Prostate gland (tissue), 2 donors: ENCODE results near the gene PSME2.

Experiments
- POLR2A ChIP-seq: fragments of 450-650 bp; IDR thresholded peaks from one replicate; pipeline ENCODE4 v1.6.1; 2016; ENCODE audit warnings: antibody characterized with exemption, mild to moderate bottlenecking
- POLR2AphosphoS5 ChIP-seq: sonication (generic); formaldehyde crosslinking; IDR thresholded peaks from one replicate; pipeline ENCODE4 v1.6.1; 2017; ENCODE audit warnings: antibody characterized with exemption
- TF ChIP-seq, protein P1 (sequence below), 4 experiments: fragments of 200-600 bp in 2 of 4; fragments of 450-650 bp in 2 of 4; sonication (generic) in 2 of 4; IDR thresholded peaks; 1 replicate in 3 of 4; 2 replicates in 1 of 4; pipeline ENCODE4 v1.5.1; 2016 to 2019; ENCODE audit warnings: antibody characterized with exemption in 4 of 4, mild to moderate bottlenecking in 2 of 4, moderate library complexity in 2 of 4

DNA sequence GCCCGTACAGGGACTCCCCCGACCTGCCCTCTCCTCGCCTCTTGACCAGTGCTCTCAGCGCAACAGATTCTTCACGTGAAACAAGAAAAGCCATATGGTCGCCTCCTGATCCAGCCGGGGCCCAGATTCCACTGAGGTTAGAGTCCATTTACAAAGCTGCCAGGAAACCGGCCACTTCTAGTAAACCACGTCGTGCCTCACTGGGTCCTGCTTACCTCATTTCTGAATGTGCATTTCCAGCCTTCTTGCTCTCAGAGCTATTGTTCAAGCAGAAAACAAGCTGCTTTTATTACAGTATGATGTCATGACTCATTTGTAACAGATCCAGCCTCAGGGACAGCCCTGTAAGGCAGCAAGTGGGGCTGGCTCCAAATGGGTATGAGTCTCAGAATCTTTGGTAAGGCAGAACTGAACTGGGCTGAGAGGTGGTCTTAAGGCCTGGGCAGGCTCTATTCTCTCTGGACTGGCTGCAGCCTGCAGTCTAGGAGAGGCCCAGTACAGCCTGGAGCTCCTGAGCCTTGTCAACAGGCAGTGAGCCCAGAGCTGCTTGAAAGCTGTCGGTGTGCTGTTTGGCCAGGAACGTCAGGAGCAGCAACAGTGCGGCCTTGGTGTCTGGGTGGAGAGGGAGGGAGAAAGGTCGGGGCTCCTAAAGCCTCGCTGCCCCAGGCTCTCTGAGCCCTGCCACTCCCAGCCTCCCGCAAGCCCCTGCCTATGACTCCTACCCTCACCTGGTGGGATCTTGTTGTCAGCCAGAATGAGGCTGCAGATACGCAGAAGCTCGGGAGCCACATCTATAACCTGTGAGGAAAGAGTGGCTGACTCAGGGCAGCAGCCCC lies 33.8 kb upstream of the PSME2 start:
- TF ChIP-seq, protein P1, sequence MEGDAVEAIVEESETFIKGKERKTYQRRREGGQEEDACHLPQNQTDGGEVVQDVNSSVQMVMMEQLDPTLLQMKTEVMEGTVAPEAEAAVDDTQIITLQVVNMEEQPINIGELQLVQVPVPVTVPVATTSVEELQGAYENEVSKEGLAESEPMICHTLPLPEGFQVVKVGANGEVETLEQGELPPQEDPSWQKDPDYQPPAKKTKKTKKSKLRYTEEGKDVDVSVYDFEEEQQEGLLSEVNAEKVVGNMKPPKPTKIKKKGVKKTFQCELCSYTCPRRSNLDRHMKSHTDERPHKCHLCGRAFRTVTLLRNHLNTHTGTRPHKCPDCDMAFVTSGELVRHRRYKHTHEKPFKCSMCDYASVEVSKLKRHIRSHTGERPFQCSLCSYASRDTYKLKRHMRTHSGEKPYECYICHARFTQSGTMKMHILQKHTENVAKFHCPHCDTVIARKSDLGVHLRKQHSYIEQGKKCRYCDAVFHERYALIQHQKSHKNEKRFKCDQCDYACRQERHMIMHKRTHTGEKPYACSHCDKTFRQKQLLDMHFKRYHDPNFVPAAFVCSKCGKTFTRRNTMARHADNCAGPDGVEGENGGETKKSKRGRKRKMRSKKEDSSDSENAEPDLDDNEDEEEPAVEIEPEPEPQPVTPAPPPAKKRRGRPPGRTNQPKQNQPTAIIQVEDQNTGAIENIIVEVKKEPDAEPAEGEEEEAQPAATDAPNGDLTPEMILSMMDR (IDR thresholded peaks at IDR 0.05), result no peak
- no peak for TF ChIP-seq POLR2A
- peak; percentile 68 for TF ChIP-seq POLR2AphosphoS5
